GM21786 (cell line): ENCODE results near the gene SESTD1.

Experiments used
- ATAC-seq: cut with Tn5 transposase; IDR thresholded peaks from one replicate; pipeline ENCODE4 v1.9.1; 2021; ENCODE audit not compliant: unreplicated experiment

Gene SESTD1, protein sequence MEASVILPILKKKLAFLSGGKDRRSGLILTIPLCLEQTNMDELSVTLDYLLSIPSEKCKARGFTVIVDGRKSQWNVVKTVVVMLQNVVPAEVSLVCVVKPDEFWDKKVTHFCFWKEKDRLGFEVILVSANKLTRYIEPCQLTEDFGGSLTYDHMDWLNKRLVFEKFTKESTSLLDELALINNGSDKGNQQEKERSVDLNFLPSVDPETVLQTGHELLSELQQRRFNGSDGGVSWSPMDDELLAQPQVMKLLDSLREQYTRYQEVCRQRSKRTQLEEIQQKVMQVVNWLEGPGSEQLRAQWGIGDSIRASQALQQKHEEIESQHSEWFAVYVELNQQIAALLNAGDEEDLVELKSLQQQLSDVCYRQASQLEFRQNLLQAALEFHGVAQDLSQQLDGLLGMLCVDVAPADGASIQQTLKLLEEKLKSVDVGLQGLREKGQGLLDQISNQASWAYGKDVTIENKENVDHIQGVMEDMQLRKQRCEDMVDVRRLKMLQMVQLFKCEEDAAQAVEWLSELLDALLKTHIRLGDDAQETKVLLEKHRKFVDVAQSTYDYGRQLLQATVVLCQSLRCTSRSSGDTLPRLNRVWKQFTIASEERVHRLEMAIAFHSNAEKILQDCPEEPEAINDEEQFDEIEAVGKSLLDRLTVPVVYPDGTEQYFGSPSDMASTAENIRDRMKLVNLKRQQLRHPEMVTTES

DNA sequence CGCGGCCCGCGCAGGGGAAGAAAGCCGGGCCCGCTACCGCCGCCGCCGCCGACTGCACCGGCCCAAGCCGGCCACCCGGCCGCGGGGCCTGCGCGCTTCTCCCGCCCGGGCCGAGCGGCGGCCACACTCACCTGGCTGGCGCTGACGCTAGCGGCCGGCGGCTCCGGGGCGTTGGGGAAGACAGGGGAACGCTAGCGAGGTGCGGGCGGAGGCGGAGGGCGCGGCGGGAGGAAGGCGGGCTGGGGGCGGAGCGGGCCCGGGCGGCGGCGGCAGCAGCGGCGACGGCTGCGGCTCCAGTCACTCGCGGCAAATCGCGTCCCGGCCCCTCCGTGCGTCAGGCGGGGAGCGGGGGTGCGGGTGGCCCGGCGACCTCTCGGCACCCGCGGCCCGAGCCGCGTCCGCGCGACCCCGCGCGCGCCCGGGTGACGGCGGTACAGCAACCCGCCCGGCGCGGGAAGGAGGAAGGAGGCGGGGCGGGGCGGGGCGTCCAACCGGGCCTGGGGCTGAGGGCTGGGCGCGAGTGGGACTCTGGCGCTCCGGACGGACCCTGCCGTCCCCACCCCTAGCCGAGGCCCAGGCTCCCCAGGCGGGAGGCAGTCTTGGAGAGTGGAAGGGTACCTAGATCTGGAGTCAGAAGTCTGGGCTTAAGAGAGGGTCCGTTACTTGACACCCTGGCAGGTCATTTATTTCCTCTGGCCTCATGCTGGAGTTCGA is at the start of gene SESTD1:
Gene SESTD1, minus strand, starts transcription at position 465 of the 714 bp plus-strand sequence. CDS start 72,991 bp downstream, outside the sequence.
- peak; percentile 57 for ATAC-seq

DNA sequence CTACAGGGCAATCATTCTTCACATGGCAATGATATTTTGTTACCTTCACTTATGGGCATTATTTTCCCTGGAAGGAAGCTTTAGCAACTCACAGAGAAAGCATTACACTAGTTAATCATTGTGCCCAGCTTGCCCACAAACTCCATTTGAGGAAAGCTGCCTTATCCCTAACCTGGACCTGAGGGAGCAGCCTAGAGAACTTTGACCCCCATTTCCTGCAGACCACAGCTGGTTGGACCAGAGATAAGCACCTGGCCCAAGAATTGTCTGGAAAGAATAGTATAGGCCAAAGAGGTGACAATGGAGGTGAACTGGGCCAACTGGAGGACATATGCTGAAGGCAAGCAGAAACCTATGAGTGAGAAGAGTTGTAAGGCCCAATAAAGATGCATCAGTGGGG is 48.4 kb upstream of the SESTD1 start:
- ATAC-seq: no peak

DNA sequence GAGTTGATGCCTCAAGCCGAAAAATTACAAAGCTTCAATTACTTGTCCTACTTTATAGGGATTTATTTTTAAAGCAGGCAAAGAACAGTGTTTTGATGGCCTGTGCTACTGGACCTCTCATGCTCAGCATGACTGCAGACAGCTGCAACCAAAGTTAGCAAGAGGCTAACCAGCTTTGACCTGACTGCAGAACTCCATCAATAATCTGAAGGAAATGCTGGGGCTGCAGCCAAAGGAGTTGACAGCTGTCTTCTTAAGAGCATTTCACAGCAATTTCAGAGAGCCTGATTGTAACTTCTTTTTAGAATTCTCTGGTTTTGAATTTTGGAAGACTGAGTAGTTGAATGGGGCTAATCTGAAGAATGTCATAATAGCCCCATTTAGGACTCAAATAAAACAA is 46.5 kb upstream of the SESTD1 start:
- ATAC-seq: no peak

DNA sequence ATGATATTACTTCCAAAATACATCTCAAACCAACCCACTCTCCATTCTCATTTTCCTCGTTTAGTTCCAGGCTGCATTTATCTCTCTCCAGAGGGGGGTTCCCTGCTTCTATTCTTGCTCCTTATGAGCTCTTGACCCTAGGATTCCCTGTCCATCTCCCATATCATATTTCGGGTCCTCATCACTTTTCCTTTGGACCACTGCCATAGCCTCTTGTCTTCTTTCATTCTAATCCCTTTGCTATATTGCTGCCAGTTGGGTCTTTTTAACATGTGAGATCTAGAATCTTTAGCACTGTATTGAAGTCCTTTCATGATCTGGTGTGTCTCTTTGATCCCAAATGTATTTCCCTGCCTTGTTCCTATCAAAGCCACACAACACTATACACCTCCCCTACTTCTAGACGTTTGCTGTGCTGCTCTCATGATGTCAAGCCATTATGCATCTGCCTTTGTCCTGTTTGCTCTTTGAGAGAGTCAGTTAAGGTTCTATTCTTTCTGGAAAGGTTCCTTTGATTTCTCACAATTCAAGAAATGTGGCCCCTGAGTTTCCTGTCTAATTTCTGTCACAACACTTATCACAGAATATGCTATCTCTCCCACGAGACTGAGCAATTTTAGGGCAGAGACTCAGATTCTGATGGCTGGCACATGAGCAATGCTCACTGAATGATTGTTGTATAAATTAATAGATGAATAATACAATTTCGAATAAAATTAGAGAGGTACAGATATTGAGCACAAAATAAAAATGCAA is 43.2 kb upstream of the SESTD1 start:
- ATAC-seq: no peak

DNA sequence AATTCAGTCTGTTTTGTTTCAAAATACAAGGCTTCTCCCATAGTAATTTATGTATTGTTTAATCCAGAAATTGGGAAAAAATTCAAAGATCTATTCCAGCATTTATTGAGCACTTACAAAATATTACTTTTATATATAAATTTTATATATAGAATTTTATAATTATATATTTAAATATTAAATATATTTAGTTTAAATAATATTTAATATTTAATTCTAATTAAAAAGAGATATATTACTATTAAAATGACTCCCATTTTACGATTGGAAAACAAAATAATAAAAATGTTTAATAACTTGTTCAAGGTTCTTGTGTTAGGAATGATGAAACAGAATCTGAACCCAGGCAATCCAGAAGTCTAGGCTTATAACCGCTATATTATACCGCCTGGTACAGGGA is 40.5 kb upstream of the SESTD1 start:
- ATAC-seq: no peak

DNA sequence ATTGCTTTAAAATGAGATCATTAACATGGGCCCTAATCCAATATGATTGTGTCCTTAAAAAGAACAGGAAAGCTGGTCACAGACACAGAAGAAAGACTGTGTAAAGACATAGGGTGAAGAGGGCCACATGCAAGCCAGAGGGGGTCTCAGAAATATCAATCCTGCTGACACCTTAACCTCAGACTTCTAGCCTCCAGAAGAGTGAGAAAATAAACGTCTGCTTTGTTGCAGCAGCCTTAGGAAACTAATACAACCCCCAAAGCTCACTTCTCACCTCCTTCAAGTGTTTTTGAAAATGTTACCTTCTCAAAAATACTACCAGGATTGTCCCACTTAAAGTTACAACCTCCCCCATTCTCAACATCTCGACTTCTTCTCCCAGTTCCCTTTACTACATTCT is 39.8 kb upstream of the SESTD1 start:
- ATAC-seq: no peak

GRCh38 chr2:179302764-179303571 is 38.3 kb upstream of the SESTD1 start:
- ATAC-seq: no peak

DNA sequence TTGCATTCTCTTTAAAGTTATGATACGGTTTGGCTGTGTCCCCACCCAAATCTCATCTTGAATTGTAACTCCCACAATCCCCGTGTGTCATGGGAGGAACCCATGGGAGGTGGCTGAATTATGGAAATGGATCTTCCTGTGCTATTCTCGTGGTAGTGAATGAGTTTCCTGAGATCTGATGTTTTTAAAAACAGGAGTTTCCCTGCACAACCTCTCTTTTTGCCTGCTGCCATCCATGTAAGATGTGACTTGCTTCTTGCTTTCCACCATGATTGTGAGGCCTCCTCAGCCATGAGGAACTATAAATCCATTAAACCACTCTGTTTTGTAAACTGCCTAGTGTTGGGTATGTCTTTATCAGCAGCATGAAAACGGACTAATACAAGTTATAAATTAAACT is 37.5 kb upstream of the SESTD1 start:
- ATAC-seq: no peak

GRCh38 chr2:179298666-179299065 is 34.0 kb upstream of the SESTD1 start:
- no peak for ATAC-seq

- no peak for ATAC-seq
Measured at GRCh38 chr2:179297927-179298326, 33.3 kb upstream of the SESTD1 start.

GRCh38 chr2:179290329-179290728 is 25.7 kb upstream of the SESTD1 start:
- no peak for ATAC-seq

GRCh38 chr2:179285060-179285459 is 20.4 kb upstream of the SESTD1 start:
- no peak for ATAC-seq

DNA sequence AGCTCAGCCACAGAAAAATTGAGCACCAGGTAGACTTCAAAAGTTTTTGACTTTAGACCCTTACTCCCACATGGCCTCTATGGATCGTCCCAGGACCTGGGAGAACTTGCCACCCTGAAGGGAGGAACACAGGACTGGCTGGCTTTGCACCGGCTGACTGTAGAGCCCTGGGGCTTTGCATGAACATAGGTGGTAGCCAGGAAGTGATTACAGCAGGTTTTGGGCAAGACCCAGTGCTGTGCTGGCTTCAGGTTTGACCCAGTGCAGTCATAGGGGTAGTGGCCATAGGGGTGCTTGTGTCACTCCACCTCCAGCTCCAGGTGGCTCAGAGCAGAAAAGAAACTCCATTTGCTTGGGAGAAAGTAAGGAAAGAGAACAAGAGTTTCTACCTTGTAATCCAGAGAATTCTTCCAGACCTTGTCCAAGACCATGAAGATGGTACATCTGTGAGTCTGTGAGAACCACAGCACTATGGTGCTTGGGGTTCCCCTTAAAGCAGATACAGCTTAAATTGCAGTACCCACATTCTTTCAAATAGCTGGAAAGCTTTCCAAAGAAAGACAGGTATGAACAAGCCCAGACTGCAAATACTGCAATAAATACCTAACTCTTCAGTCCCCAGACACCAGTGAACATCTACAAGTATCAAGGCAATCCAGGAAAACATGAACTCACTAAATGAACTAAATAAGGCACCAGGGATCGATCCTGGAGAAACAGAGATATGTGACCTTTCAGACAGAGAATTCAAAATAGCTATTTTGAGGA is 13.0 kb upstream of the SESTD1 start:
- no peak for ATAC-seq

GRCh38 chr2:179275253-179276012 is 10.8 kb upstream of the SESTD1 start:
- ATAC-seq: no peak

- ATAC-seq: peak; percentile 99
Measured at GRCh38 chr2:179274749-179275148, 10.1 kb upstream of the SESTD1 start.

DNA sequence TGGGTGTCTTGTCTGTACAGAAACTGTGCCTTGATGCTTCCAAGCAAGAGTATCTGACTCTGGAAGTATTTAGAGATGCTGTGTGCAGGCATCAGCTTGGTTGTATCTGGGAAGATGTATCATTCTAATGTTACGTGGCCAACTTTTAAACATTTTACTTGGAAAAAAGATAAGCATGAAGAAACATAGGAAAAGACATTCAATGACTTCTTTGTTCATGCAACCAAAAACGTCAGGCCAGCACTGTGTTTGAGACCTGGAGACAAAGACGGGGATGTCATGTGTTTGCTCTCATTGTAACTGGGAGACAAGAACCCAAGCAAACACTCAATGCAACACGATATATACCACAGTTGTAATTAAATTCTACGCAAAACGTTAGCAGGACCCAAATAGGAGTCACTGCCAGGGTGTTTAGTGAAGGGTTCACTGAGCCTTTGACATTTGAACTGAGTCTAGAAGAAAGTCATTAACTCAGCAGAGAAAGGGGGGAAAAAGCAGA is 8.9 kb upstream of the SESTD1 start:
- ATAC-seq: no peak

GRCh38 chr2:179272406-179273192 is 8.0 kb upstream of the SESTD1 start:
- no peak for ATAC-seq

DNA sequence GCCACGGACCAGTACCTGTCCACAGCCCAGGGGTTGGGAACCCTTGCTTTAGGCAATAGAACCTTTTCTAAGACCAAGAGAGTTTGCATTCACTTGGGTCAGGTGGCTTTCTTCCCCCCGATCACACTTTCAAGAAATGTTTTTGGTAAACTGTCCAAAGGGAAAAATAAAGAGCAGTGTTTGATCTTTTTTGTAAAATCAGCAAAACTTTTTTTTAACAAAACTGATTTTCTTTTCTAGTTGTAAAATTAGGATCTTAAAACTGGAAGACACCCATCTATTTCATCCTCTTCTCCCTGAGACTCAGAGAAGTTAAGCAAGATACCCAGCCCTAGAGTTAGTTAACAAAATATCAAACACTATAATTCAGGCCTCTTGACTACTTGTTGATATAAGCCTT is 6.1 kb upstream of the SESTD1 start:
- no peak for ATAC-seq
